Activated B cell treated with CpG ODN at 0.5 μM for 24 hours (primary cell): Measurements from ENCODE around the gene PLA2G6. TPM values are rescaled to one million over a fixed set of nuclear protein-coding genes. Genes with fewer than 3 reads are reported as not detected.

Experiments
- ATAC-seq: fragments of 200-7000 bp; cut with Tn5 transposase; one replicate; pipeline ENCODE4 v1.10.0; 2021; ENCODE audit warnings: low read depth, mild to moderate bottlenecking, moderate library complexity
- CTCF ChIA-PET: fragments of 350-600 bp; sonication (Branson Sonifier 250); formaldehyde crosslinking; loops from one replicate; lab custom pipeline; 2021; ENCODE audit warnings: antibody characterized with exemption; lab: Charles Lee
- POLR2A ChIA-PET: fragments of 350-600 bp; sonication (Branson Sonifier 250); formaldehyde crosslinking; loops from one replicate; lab custom pipeline; 2021; ENCODE audit warnings: antibody characterized with exemption; lab: Charles Lee
- DNase-seq: peaks from one replicate; pipeline ENCODE4 v3.0.0; 2022
- H3K27ac Mint-ChIP-seq: one replicate; pipeline ENCODE4 v1.8.0; 2020; ENCODE audit warnings: mixed read lengths
- H3K27me3 Mint-ChIP-seq: one replicate; pipeline ENCODE4 v1.8.0; 2021; ENCODE audit warnings: mixed read lengths
- H3K36me3 Mint-ChIP-seq: one replicate; pipeline ENCODE4 v1.8.0; 2021; ENCODE audit warnings: low read depth, mixed read lengths
- H3K4me1 Mint-ChIP-seq: one replicate; pipeline ENCODE4 v1.8.0; 2021; ENCODE audit warnings: mixed read lengths
- H3K4me3 Mint-ChIP-seq: one replicate; pipeline ENCODE4 v1.8.0; 2020; ENCODE audit warnings: mild to moderate bottlenecking, mixed read lengths
- H3K9me3 Mint-ChIP-seq: one replicate; pipeline ENCODE4 v1.8.0; 2020; ENCODE audit warnings: mixed read lengths
- CTCF ChIP-seq: fragments of 200-600 bp; IDR thresholded peaks from one replicate; pipeline ENCODE4 v1.8.0; 2022; ENCODE audit warnings: antibody characterized with exemption, mild to moderate bottlenecking
- intact Hi-C: fragments of 100-400 bp; cut with micrococcal nuclease; formaldehyde crosslinking; loops from one replicate; pipeline ENCODE4 v1.15.1; 2024
- total RNA-seq: library from RNA; stranded (reverse); gene quantifications from 2 replicates; pipeline ENCODE4 v1.2.3, GENCODE V29; 2022

Gene PLA2G6
- total RNA-seq, 1 donor from 2014 or later, result 64.0 TPM

GRCh38 chr22:38218661-38219622, 37.3 kb upstream of the PLA2G6 start:
- no peak for TF ChIP-seq CTCF
- Mint-ChIP-seq H3K27me3 (no peaks in the 10 kb centered on the region), H3K36me3 (peaks cover 8% of the 10 kb centered on the region), H3K27ac (no peak overlapping the region), H3K9me3 (no peaks in the 10 kb centered on the region), H3K4me3 (no peak overlapping the region), H3K4me1 (peaks cover 15% of the 10 kb centered on the region)
- DNase-seq, result no peak
- no peak for ATAC-seq
- ChIA-PET CTCF (no interaction called here), POLR2A (no interaction called here)
- intact Hi-C loops, result no loop called here

- POLR2A ChIA-PET, result interaction anchor here (0.6 to 2.5 kb wide), 2 partner anchors 9 to 34 kb away, joined by 8 to 9 read pairs; partner anchors contain the start of gene PLA2G6
- H3K27ac Mint-ChIP-seq, result no peak overlapping the region
- TF ChIP-seq CTCF, result no peak
Measured at GRCh38 chr22:38215156-38216038, 33.8 kb upstream of the PLA2G6 start.

GRCh38 chr22:38214302-38215056, 32.8 kb upstream of the PLA2G6 start:
- POLR2A ChIA-PET, result interaction anchor here (0.8 to 2.5 kb wide), 2 partner anchors 12 to 33 kb away, joined by 4 to 9 read pairs; partner anchors contain the start of genes MAFF and PLA2G6
- H3K4me1 Mint-ChIP-seq, result peaks cover 24% of the 10 kb centered on the region
- peak overlapping the region; percentile 71 for H3K4me3 Mint-ChIP-seq
- CTCF ChIA-PET, result interaction anchor here (0.9 to 1.9 kb wide), 4 partner anchors 11 to 358 kb away, joined by 3 to 8 read pairs (median 6); no protein-coding TSS in a partner anchor
- TF ChIP-seq CTCF, result no peak
- peak; percentile 68 for DNase-seq
- H3K27me3 Mint-ChIP-seq, result no peaks in the 10 kb centered on the region
- no peaks in the 10 kb centered on the region for H3K9me3 Mint-ChIP-seq
- H3K36me3 Mint-ChIP-seq, result no peaks in the 10 kb centered on the region
- intact Hi-C loops, result loop anchor here (1.0 to 5.0 kb wide), 4 partner anchors 12 to 356 kb away; partner anchors contain the start of genes BAIAP2L2, DMC1 and PLA2G6
- peak overlapping the region; percentile 18 for H3K27ac Mint-ChIP-seq
- peak; percentile 89 for ATAC-seq

More at GRCh38 chr22:38215156-38216038, 33.8 kb upstream of the PLA2G6 start:
- CTCF ChIA-PET, result interaction anchor here (1.0 to 1.9 kb wide), 3 partner anchors 12 to 357 kb away, joined by 3 to 8 read pairs (median 6); no protein-coding TSS in a partner anchor
- DNase-seq (no peak), ATAC-seq (no peak)
- H3K9me3 Mint-ChIP-seq, result no peaks in the 10 kb centered on the region
- H3K4me3 Mint-ChIP-seq, result no peak overlapping the region
- no peaks in the 10 kb centered on the region for H3K36me3 Mint-ChIP-seq
- intact Hi-C loops, result loop anchor here (2.0 kb wide), 1 partner anchor 35 kb away; the partner anchor contains the start of gene PLA2G6
- peaks cover 24% of the 10 kb centered on the region for H3K4me1 Mint-ChIP-seq
- no peaks in the 10 kb centered on the region for H3K27me3 Mint-ChIP-seq

GRCh38 chr22:38213990-38214301, 32.3 kb upstream of the PLA2G6 start:
- ChIA-PET POLR2A (interaction anchor here (0.8 to 2.5 kb wide), 2 partner anchors 12 to 32 kb away, joined by 4 to 9 read pairs; partner anchors contain the start of genes MAFF and PLA2G6), CTCF (interaction anchor here (0.9 to 1.2 kb wide), 3 partner anchors 99 to 358 kb away, joined by 3 to 6 read pairs (median 6); no protein-coding TSS in a partner anchor)
- ATAC-seq (no peak), DNase-seq (no peak)
- peaks cover 24% of the 10 kb centered on the region for H3K4me1 Mint-ChIP-seq
- H3K4me3 Mint-ChIP-seq, result peak overlapping the region; percentile 71
- intact Hi-C loops, result loop anchor here (1.0 to 5.0 kb wide), 4 partner anchors 12 to 356 kb away; partner anchors contain the start of genes BAIAP2L2, DMC1 and PLA2G6
- H3K36me3 Mint-ChIP-seq, result no peaks in the 10 kb centered on the region
- no peak for TF ChIP-seq CTCF
- no peaks in the 10 kb centered on the region for H3K27me3 Mint-ChIP-seq
- peak overlapping the region; percentile 18 for H3K27ac Mint-ChIP-seq
- H3K9me3 Mint-ChIP-seq, result no peaks in the 10 kb centered on the region
